ENCODE data around the gene LIMS2. TPM values are rescaled to one million over a fixed set of nuclear protein-coding genes. Genes with fewer than 3 reads are reported as not detected.

Gene LIMS2
- total and polyA plus RNA-seq, 2 experiments from 2014 or later = 1.6 to 3.5 TPM

DNA sequence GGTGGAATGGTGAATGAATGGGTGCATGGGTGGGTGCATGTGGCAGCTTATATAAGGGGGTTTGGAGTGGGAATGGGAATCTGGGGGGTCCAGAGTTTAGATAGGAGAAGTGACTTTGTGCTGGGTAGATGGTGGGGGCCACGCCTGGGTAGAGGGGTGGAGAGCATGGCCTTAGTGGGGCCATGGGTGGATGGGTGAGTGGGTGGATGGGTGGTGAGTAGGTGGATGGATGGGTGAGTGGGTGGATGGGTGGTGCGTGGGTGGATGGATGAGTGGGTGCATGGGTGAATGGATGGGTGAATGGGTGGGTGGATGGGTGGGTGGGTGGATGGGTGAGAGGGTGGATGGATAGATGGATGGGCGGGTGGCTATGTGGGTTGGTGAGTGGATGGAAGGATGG lies 86.0 kb downstream of the LIMS2 start:
- Histone ChIP-seq H3K79me2 (replicated peaks; ENCODE audit: insufficient read depth) (no peaks in the 10 kb centered on the region), H3K36me3 (ENCODE audit: insufficient read depth) (no peaks in the 10 kb centered on the region), H4K20me1 (replicated peaks; ENCODE audit: insufficient read depth) (no peaks in the 10 kb centered on the region), H2AFZ (no peak overlapping the region), H3K4me2 (no peak overlapping the region), H3K27me3 (ENCODE audit: insufficient read depth) (no peaks in the 10 kb centered on the region), H3F3A (replicated peaks; ENCODE audit: low read depth) (no peaks in the 10 kb centered on the region), H3K27ac (ENCODE audit: low read depth) (no peak overlapping the region), H3K4me1 (ENCODE audit: insufficient read depth) (no peaks in the 10 kb centered on the region), H3K4me3 (no peak overlapping the region), H3K9me2 (ENCODE audit: insufficient read depth) (no peaks in the 10 kb centered on the region)
- no peak for ATAC-seq
- Mint-ChIP-seq H3K27me3 (ENCODE audit: insufficient read depth, low read depth, poor library complexity) (no peaks in the 10 kb centered on the region), H3K4me1 (peaks cover 16% of the 10 kb centered on the region), H3K4me3 (no peak overlapping the region), H3K9me3 (0 out of 3 replicates have a peak, but pooled peaks cover 3% of the 10 kb centered on the region), H3K27ac (no peak overlapping the region), H3K36me3 (ENCODE audit: low read depth) (no peaks in the 10 kb centered on the region)
- TF ChIP-seq ZNF114 (CRISPR knock-in tag; IDR thresholded peaks at IDR 0.05) (no peak), EZH2phosphoT487 (IDR thresholded peaks at IDR 0.05; ENCODE audit: unreplicated experiment) (no peak)
- TF ChIP-seq, protein P1, sequence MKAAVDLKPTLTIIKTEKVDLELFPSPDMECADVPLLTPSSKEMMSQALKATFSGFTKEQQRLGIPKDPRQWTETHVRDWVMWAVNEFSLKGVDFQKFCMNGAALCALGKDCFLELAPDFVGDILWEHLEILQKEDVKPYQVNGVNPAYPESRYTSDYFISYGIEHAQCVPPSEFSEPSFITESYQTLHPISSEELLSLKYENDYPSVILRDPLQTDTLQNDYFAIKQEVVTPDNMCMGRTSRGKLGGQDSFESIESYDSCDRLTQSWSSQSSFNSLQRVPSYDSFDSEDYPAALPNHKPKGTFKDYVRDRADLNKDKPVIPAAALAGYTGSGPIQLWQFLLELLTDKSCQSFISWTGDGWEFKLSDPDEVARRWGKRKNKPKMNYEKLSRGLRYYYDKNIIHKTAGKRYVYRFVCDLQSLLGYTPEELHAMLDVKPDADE (IDR thresholded peaks at IDR 0.05) = no peak
- DNase-seq (ENCODE audit: low spot score) = no peak

Other genes starting within 250 kb of the LIMS2 start
- gene IWS1, start 149.0 kb downstream of the LIMS2 start, total RNA-seq (2014; rRNA removed; shearing (Covaris generic)) = 56.0 and 82.8 TPM in 2 replicates
- 84.4 and 97.2 TPM in 2 replicates for gene IWS1, start 149.0 kb downstream of the LIMS2 start, polyA plus RNA-seq (2016; fragmentation: Nextera tagmentation; extraction: Ambion mirVana)
- not detected in 2 replicates for gene MYO7B, start 139.8 kb downstream of the LIMS2 start, total RNA-seq (2014; rRNA removed; shearing (Covaris generic))
- not detected in 2 replicates for gene MYO7B, start 139.8 kb downstream of the LIMS2 start, polyA plus RNA-seq (2016; fragmentation: Nextera tagmentation; extraction: Ambion mirVana)
- not detected in 2 replicates for gene GPR17, start 29.4 kb downstream of the LIMS2 start, total RNA-seq (2014; rRNA removed; shearing (Covaris generic))
- gene GPR17, start 29.4 kb downstream of the LIMS2 start, polyA plus RNA-seq (2016; fragmentation: Nextera tagmentation; extraction: Ambion mirVana) = not detected in 2 replicates
- 13.4 and 13.7 TPM in 2 replicates for gene SFT2D3, start 26.0 kb upstream of the LIMS2 start, total RNA-seq (2014; rRNA removed; shearing (Covaris generic))
- gene SFT2D3, start 26.0 kb upstream of the LIMS2 start, polyA plus RNA-seq (2016; fragmentation: Nextera tagmentation; extraction: Ambion mirVana) = not detected in 2 replicates
- 48.1 and 54.7 TPM in 2 replicates for gene WDR33, start 135.6 kb upstream of the LIMS2 start, total RNA-seq (2014; rRNA removed; shearing (Covaris generic))
- gene WDR33, start 135.6 kb upstream of the LIMS2 start, polyA plus RNA-seq (2016; fragmentation: Nextera tagmentation; extraction: Ambion mirVana) = 32.1 and 37.2 TPM in 2 replicates
- 49.2 and 59.7 TPM in 2 replicates for gene POLR2D, start 182.6 kb upstream of the LIMS2 start, total RNA-seq (2014; rRNA removed; shearing (Covaris generic))
- 23.3 and 25.4 TPM in 2 replicates for gene POLR2D, start 182.6 kb upstream of the LIMS2 start, polyA plus RNA-seq (2016; fragmentation: Nextera tagmentation; extraction: Ambion mirVana)
- 17.7 and 20.5 TPM in 2 replicates for gene AMMECR1L, start 210.4 kb upstream of the LIMS2 start, total RNA-seq (2014; rRNA removed; shearing (Covaris generic))
- 7.8 and 7.9 TPM in 2 replicates for gene AMMECR1L, start 210.4 kb upstream of the LIMS2 start, polyA plus RNA-seq (2016; fragmentation: Nextera tagmentation; extraction: Ambion mirVana)